ENCODE data around the gene TNFRSF4.

The TNFRSF4 gene

GRCh38 chr1:1217621-1218523 is 3.9 kb upstream of the TNFRSF4 start:
- peak in 1 of 14 donors; percentile 86 for DNase-seq

GRCh38 chr1:1216770-1217620 is 3.0 kb upstream of the TNFRSF4 start:
- DNase-seq = no peak

- no peak for DNase-seq
Observed at GRCh38 chr1:1215881-1216605, 2.1 kb upstream of the TNFRSF4 start.

- DNase-seq = no peak
Observed at GRCh38 chr1:1215080-1215676, 1.2 kb upstream of the TNFRSF4 start.

- DNase-seq = no peak
Observed at GRCh38 chr1:1212780-1213344, 1.1 kb downstream of the TNFRSF4 start.

- DNase-seq = no peak
Observed at GRCh38 chr1:1211541-1212441, 2.2 kb downstream of the TNFRSF4 start.

GRCh38 chr1:1210726-1211540 is 3.0 kb downstream of the TNFRSF4 start:
- no peak for DNase-seq

GRCh38 chr1:1208713-1209433 is 5.1 kb downstream of the TNFRSF4 start:
- no peak for DNase-seq

- DNase-seq = no peak
Observed at GRCh38 chr1:1207571-1207892, 6.4 kb downstream of the TNFRSF4 start.

- DNase-seq = no peak
Observed at GRCh38 chr1:1206966-1207531, 6.9 kb downstream of the TNFRSF4 start.

GRCh38 chr1:1206376-1206965 is 7.5 kb downstream of the TNFRSF4 start, which contains the start of gene TNFRSF18:
Gene TNFRSF18, minus strand, starts transcription at chr1:1206592. Its CDS starts 21 bp downstream, at chr1:1206571.
- DNase-seq = no peak

GRCh38 chr1:1205769-1206375 is 8.1 kb downstream of the TNFRSF4 start:
- DNase-seq = no peak

- no peak for DNase-seq
Observed at GRCh38 chr1:1204998-1205768, 8.8 kb downstream of the TNFRSF4 start.

- DNase-seq = no peak
Observed at GRCh38 chr1:1204425-1204920, 9.5 kb downstream of the TNFRSF4 start.

- no peak for DNase-seq
Observed at GRCh38 chr1:1203561-1204424, 10.2 kb downstream of the TNFRSF4 start.

All from C1 segment of cervical spinal cord (tissue), 14 donors.